ENCODE data around the gene TCEANC. TPM values are rescaled to one million over a fixed set of nuclear protein-coding genes. Genes with fewer than 3 reads are reported as not detected.
A peak's percentile ranks its signal among the peaks of the same experiment; 100 is the strongest.
"Not testable (repeated sequence)": the region's sequence is repeated elsewhere in the genome, so short reads cannot be mapped to it uniquely, and the experiment has no call there.

Gene TCEANC, protein sequence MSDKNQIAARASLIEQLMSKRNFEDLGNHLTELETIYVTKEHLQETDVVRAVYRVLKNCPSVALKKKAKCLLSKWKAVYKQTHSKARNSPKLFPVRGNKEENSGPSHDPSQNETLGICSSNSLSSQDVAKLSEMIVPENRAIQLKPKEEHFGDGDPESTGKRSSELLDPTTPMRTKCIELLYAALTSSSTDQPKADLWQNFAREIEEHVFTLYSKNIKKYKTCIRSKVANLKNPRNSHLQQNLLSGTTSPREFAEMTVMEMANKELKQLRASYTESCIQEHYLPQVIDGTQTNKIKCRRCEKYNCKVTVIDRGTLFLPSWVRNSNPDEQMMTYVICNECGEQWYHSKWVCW
- total RNA-seq = 3.9 and 5.0 TPM in 2 replicates

DNA sequence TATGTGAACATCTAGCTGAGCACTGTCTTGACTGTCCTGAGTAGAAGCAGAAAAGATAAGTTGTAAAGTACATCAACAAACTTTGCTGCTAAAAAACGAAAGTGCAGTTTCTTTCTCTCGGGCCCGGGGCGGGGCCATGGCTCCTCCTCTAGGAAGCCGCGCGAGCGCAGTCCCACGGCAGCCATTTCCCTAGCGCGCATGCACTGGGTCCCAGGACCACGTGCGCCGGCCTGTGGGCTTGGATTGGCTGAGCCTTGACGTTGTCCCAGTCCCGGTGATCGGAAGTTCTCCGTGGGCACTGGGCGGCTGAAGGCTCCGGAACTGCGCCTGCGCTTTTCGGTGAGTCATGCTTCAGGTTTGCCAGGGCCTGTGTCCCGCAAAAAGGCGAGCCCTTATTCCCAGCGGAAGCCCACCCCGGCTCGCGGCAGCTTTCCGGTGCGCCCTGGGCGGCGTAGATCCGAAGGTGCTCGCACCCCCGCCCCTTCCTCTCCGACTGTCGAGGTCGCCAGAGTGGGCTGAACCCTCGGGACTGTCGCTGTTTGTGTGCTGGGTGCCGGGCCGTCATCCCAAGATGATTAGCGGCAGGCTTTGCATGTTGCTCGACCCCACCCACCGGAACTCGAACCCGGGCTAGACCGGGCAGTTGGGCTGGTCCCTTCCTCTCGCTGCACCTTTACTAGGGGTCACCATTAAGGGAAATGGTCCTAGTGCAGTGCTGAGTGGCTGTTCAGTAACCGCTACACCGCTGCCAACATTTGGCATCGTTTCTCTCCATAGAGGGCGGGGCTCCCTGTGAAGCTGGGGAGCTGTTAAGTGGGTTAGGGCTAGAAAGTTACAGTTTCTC lies at the start of gene TCEANC:
TCEANC (plus strand) TSS at position 292 of the 844 bp plus-strand sequence. CDS start 9,368 bp downstream, outside the sequence.
- peak; percentile 91 for DNase-seq (ENCODE audit: low spot score)
- peak within 1 kb of the TSS; percentile 92 for H3K27ac Mint-ChIP-seq
- H3K36me3 Mint-ChIP-seq (ENCODE audit: low read depth) = peaks cover 7% of the 10 kb centered on the region
- intact Hi-C loops (cut with micrococcal nuclease) = loop anchor here (1.0 to 10.0 kb wide), 12 partner anchors 16 to 1682 kb away; partner anchors contain the start of genes FANCB, MOSPD2, OFD1 and PIGA
- no peaks in the 10 kb centered on the region for H3K27me3 Mint-ChIP-seq (ENCODE audit: insufficient read depth)
- H3K4me1 Mint-ChIP-seq (ENCODE audit: low read depth) = peaks cover 20% of the 10 kb centered on the region
- peak within 1 kb of the TSS; percentile 88 for H3K4me3 Mint-ChIP-seq
- no peaks in the 10 kb centered on the region for H3K9me3 Mint-ChIP-seq

DNA sequence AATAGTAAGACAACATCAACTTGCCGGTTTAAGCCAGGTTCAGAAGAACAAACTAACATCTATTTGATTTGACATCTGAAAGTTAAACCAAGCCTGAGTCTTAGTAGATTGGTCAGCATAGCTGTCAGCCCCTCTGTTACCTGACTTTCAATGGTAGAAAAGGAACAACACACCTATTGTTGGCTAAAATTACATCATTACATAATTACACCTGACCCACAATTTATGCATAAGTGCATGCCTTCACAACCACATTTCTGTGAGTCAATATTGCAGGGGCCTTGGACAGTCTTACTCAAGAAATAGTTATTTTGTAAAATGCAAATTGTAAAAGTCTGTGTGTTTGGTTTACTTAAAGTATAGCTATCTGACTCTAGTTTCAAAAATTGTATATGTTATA lies 47.3 kb upstream of the TCEANC start:
- Mint-ChIP-seq H3K4me3 (no peak overlapping the region), H3K36me3 (ENCODE audit: low read depth) (no peaks in the 10 kb centered on the region), H3K27me3 (ENCODE audit: insufficient read depth) (no peaks in the 10 kb centered on the region), H3K27ac (no peak overlapping the region), H3K4me1 (ENCODE audit: low read depth) (no peaks in the 10 kb centered on the region), H3K9me3 (no peaks in the 10 kb centered on the region)
- no peak for DNase-seq (ENCODE audit: low spot score)
- intact Hi-C loops (cut with micrococcal nuclease) = no loop called here

DNA sequence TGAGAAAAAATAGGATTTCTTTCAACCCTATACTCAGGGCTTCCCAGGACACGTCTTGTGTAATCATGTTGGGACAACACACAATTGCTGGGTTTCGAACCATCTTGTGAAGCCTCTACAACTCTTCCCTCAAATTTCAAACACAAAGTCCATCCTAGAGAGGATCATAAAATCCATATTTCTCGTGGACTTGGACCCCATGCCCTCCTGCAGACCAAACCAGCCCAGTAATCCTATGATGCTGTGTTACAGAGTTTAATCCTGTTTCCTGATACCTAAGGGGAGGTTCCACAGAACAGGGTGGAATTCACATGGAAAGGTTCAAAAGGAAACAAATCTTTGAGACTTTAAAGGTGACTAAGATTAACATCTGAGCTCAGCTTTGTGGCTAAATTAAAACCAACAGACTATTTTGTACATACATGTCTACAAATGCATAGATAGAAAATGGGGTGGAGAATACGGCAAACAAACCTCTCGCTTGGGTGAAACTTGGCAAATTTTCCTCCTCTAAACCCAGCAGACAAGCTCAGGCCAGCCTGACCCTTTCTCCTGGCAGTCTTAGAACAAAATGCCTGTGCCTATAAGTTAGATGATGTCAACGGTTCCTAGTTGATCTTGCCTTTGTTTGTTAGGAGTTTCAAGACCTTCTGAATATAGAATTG lies 45.5 kb upstream of the TCEANC start:
- no peak for DNase-seq (ENCODE audit: low spot score)
- no peaks in the 10 kb centered on the region for H3K4me1 Mint-ChIP-seq (ENCODE audit: low read depth)
- no peak overlapping the region for H3K4me3 Mint-ChIP-seq
- H3K27ac Mint-ChIP-seq = no peak overlapping the region
- H3K9me3 Mint-ChIP-seq = no peaks in the 10 kb centered on the region
- no peaks in the 10 kb centered on the region for H3K36me3 Mint-ChIP-seq (ENCODE audit: low read depth)
- no peaks in the 10 kb centered on the region for H3K27me3 Mint-ChIP-seq (ENCODE audit: insufficient read depth)
- intact Hi-C loops (cut with micrococcal nuclease) = no loop called here

DNA sequence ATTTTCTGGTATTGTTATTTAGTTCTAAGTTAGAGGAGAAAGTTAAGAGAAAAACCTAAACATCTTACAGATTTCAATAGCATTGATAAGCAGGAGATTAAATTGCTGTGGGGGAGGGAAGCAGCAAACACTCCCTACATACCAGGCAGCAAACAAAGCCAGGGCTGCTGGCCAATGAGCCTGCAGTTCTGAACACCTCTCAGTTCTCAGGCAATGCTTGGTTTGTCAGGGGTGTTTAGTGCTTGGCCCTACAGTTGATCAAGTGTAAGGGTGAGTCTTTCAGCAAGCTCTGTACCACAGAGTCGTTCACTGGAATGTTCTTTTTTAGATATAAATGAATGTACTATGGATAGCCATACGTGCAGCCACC lies 45.0 kb upstream of the TCEANC start:
- intact Hi-C loops (cut with micrococcal nuclease) = no loop called here
- H3K27me3 Mint-ChIP-seq (ENCODE audit: insufficient read depth) = no peaks in the 10 kb centered on the region
- no peaks in the 10 kb centered on the region for H3K36me3 Mint-ChIP-seq (ENCODE audit: low read depth)
- H3K9me3 Mint-ChIP-seq = no peaks in the 10 kb centered on the region
- DNase-seq (ENCODE audit: low spot score) = no peak
- H3K27ac Mint-ChIP-seq = no peak overlapping the region
- no peaks in the 10 kb centered on the region for H3K4me1 Mint-ChIP-seq (ENCODE audit: low read depth)
- H3K4me3 Mint-ChIP-seq = no peak overlapping the region

DNA sequence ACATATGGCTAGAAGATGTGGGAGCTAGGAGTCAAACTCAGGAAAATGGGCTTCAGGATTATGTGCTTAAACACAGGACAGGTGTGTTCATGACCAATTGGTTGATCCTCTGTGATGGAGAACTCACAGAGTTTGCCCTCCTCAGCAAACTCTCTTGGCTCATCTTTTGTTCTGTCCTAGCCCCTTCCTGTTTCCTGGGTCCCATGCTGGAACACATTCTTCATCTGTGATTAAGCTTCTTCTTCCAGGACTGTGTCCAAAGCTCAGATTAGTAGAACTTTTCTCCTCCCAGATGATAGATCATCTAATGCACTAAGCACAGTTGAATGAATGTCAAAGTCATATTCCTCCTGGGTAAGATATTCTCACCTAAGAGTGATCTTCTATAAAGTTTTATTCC lies 38.8 kb upstream of the TCEANC start:
- no peaks in the 10 kb centered on the region for H3K27me3 Mint-ChIP-seq (ENCODE audit: insufficient read depth)

DNA sequence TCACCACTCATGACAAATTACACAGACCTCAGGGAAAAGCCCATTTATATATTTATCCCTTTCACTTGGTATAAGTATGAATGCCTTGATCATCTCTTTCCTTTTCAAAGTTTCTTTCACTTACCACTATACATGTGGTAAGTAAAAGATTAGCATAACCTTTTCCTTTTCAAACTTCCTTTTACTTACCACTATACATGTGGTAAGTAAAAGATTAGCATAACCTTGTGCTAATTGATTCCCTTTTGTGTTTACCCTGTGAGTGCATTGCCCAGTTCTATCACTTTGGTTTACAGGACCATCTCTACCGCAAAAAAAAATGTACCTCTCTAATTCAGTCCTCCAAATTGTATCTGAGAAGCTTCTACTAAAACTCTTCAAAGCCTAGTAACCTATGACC lies 32.7 kb upstream of the TCEANC start:
- DNase-seq (ENCODE audit: low spot score) = no peak
- Mint-ChIP-seq H3K36me3 (ENCODE audit: low read depth) (no peaks in the 10 kb centered on the region), H3K27me3 (ENCODE audit: insufficient read depth) (no peaks in the 10 kb centered on the region), H3K9me3 (no peaks in the 10 kb centered on the region), H3K4me1 (ENCODE audit: low read depth) (peaks cover 1% of the 10 kb centered on the region), H3K27ac (no peak overlapping the region), H3K4me3 (no peak overlapping the region)
- intact Hi-C loops (cut with micrococcal nuclease) = no loop called here

More for the DNA sequence above, 38.8 kb upstream of the TCEANC start:
- no peak for DNase-seq (ENCODE audit: low spot score)
- no peak overlapping the region for H3K27ac Mint-ChIP-seq
- no peaks in the 10 kb centered on the region for H3K36me3 Mint-ChIP-seq (ENCODE audit: low read depth)
- no peaks in the 10 kb centered on the region for H3K9me3 Mint-ChIP-seq
- H3K4me3 Mint-ChIP-seq = no peak overlapping the region
- intact Hi-C loops (cut with micrococcal nuclease) = loop anchor here (2.0 kb wide), 2 partner anchors 39 kb away; partner anchors contain the start of gene TCEANC
- H3K4me1 Mint-ChIP-seq (ENCODE audit: low read depth) = peaks cover 4% of the 10 kb centered on the region

DNA sequence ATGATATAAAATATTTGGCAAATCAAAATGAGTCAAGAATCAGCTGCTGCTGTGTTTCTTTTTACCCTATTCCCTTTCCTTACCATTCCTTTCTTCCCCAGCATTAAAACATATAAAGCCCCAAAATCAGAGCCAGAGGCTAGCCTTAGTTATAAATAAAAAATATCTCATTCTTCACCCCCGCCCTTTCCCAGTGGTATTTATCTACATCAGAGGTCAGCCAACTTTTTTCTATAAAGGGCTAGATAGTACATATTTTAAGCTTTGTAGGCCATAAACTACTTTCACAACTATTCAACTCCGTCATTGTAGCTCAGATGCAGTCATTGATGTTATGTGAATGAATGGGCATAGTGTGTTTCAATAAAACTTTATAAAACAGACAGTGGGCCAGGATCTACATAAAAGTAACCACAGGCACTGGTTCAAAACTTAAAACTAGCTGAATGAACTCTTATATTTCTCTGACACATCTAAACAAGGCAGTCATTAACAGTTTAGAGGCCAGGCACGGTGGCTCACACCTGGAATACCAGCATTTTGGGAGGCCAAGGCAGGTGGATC lies 30.5 kb upstream of the TCEANC start:
- Mint-ChIP-seq H3K9me3 (no peaks in the 10 kb centered on the region), H3K27ac (no peak overlapping the region), H3K4me3 (no peak overlapping the region), H3K27me3 (ENCODE audit: insufficient read depth) (no peaks in the 10 kb centered on the region), H3K36me3 (ENCODE audit: low read depth) (no peaks in the 10 kb centered on the region), H3K4me1 (ENCODE audit: low read depth) (no peaks in the 10 kb centered on the region)
- intact Hi-C loops (cut with micrococcal nuclease) = no loop called here
- DNase-seq (ENCODE audit: low spot score) = no peak

DNA sequence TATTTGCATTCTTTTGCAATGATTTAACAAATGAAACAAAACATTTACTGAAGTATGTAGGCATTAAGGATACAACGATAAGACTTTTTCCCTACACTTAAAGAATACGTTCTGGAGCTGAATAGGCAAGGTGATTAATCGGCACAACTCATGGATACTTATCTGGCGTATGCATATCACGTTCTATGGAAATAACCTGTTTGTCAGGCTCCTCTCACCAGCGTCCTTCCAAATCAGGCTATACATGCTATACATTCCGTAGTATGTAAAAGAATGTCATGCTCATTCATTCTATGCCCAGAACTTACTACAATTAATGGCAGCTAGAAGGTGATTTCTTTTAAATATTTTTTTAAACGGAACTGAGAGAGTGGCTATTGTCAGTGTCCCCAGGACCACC lies 25.6 kb upstream of the TCEANC start:
- peaks cover 2% of the 10 kb centered on the region for H3K36me3 Mint-ChIP-seq (ENCODE audit: low read depth)
- no peaks in the 10 kb centered on the region for H3K4me1 Mint-ChIP-seq (ENCODE audit: low read depth)
- H3K27ac Mint-ChIP-seq = no peak overlapping the region
- no peaks in the 10 kb centered on the region for H3K27me3 Mint-ChIP-seq (ENCODE audit: insufficient read depth)
- no peak for DNase-seq (ENCODE audit: low spot score)
- no peak overlapping the region for H3K4me3 Mint-ChIP-seq
- no peaks in the 10 kb centered on the region for H3K9me3 Mint-ChIP-seq
- intact Hi-C loops (cut with micrococcal nuclease) = no loop called here

DNA sequence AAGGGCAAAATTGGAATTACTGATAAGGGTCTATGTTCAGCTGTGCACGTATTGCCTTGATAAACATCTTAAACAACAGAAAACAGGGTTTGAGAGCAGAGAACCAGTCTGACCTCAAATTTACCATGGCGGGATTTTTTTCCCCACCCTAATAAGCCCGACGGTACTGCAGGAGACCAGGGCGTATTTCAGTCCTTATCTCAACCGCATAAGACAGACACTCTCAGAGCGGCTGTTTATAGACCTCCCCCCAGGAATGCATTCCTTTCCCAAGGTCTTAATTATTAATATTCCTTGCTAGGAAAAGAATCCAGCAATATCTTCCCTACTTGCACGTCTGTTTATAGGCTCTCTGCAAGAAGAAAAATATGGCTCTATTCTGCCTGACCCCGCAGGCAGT lies 15.7 kb upstream of the TCEANC start:
- H3K4me1 Mint-ChIP-seq (ENCODE audit: low read depth); H3K27me3 Mint-ChIP-seq (ENCODE audit: insufficient read depth); H3K36me3 Mint-ChIP-seq (ENCODE audit: low read depth); DNase-seq (ENCODE audit: low spot score); H3K27ac Mint-ChIP-seq; intact Hi-C loops (cut with micrococcal nuclease); H3K4me3 Mint-ChIP-seq: not testable (repeated sequence)
- H3K9me3 Mint-ChIP-seq = peaks cover 19% of the 10 kb centered on the region

DNA sequence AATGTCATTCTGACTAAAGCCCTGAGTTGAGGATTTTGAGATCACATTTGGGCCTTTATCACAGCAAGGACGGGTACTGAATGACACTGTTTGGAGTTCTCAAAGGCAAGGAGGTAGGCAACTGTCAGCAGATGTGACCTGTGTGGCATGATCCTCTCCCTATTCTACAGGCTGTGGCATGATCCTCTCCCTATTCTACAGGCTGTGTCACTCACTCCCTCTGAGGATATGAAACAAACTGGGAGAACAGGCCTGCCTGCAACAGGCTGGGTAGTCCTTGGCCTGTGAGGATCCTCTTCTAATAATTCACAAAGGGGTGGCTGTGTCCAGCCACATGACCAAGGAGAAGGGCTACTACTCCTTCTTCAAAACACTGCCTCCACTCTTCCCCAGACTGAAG lies 14.9 kb upstream of the TCEANC start:
- no peak overlapping the region for H3K4me3 Mint-ChIP-seq
- H3K9me3 Mint-ChIP-seq = peaks cover 19% of the 10 kb centered on the region
- no peaks in the 10 kb centered on the region for H3K27me3 Mint-ChIP-seq (ENCODE audit: insufficient read depth)
- no peak for DNase-seq (ENCODE audit: low spot score)
- no peaks in the 10 kb centered on the region for H3K4me1 Mint-ChIP-seq (ENCODE audit: low read depth)
- no peak overlapping the region for H3K27ac Mint-ChIP-seq
- intact Hi-C loops (cut with micrococcal nuclease) = no loop called here
- peaks cover 2% of the 10 kb centered on the region for H3K36me3 Mint-ChIP-seq (ENCODE audit: low read depth)

DNA sequence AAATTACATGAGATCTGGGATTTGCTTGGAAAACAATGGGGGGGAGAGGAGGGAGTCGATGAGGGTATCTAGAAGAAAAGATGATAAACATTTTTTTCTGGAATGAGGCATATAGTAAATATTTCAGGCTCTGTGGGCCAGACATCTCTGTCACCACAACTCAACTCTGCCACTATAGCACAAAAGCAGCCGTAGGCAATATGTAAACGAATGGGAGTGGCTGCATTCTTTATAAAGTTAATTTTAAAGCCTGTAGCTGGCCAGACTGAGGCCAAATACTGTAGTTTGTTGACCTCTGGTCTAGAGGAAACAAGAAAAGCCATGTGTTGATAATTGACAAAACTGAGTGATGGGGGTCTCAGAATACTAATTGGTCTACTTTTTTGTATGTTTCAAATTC lies 14.1 kb upstream of the TCEANC start:
- Mint-ChIP-seq H3K27me3 (ENCODE audit: insufficient read depth) (no peaks in the 10 kb centered on the region), H3K9me3 (peaks cover 19% of the 10 kb centered on the region), H3K36me3 (ENCODE audit: low read depth) (peaks cover 2% of the 10 kb centered on the region), H3K4me1 (ENCODE audit: low read depth) (no peaks in the 10 kb centered on the region), H3K4me3 (no peak overlapping the region), H3K27ac (no peak overlapping the region)
- intact Hi-C loops (cut with micrococcal nuclease) = no loop called here
- no peak for DNase-seq (ENCODE audit: low spot score)

DNA sequence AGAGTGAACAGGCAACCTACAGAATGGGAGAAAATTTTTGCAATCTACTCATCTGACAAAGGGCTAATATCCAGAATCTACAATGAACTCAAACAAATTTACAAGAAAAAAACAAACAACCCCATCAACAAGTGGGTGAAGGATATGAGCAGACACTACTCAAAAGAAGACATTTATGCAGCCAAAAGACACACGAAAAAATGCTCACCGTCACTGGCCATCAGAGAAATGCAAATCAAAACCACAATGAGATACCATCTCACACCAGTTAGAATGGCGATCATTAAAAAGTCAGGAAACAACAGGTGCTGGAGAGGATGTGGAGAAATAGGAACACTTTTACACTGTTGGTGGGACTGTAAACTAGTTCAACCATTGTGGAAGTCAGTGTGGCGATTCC lies 11.3 kb upstream of the TCEANC start:
- H3K36me3 Mint-ChIP-seq (ENCODE audit: low read depth); H3K4me3 Mint-ChIP-seq; DNase-seq (ENCODE audit: low spot score); H3K27me3 Mint-ChIP-seq (ENCODE audit: insufficient read depth); H3K4me1 Mint-ChIP-seq (ENCODE audit: low read depth); intact Hi-C loops (cut with micrococcal nuclease); H3K9me3 Mint-ChIP-seq; H3K27ac Mint-ChIP-seq: not testable (repeated sequence)
